DOHH2 (cell line): ENCODE measurements around the gene GAB2.
"Not testable (repeated sequence)": the region's sequence is repeated elsewhere in the genome, so short reads cannot be mapped to it uniquely, and the experiment has no call there.

Source experiments
- H3F3A ChIP-seq: fragments of 200-600 bp; sonication (generic), shearing (Covaris generic); 2 replicates; pipeline ENCODE4 v1.6.0; 2016; ENCODE audit warnings: antibody characterized with exemption, mild to moderate bottlenecking; ENCODE audit not compliant: control insufficient read depth, insufficient read depth
- H3K27ac ChIP-seq: fragments of 200-600 bp; sonication (generic); 2 replicates; pipeline ENCODE4 v1.5.1; 2014; ENCODE audit warnings: low read depth, mild to moderate bottlenecking, low read length, moderate library complexity
- H3K27me3 ChIP-seq: fragments of 200-600 bp; sonication (generic); 2 replicates; pipeline ENCODE4 v1.6.1; 2014; ENCODE audit warnings: mild to moderate bottlenecking, low read length, mixed read lengths; ENCODE audit not compliant: control insufficient read depth
- H3K36me3 ChIP-seq: fragments of 200-600 bp; sonication (generic); 2 replicates; pipeline ENCODE4 v1.6.1; 2014; ENCODE audit warnings: mild to moderate bottlenecking, low read length, moderate library complexity, mixed read lengths; ENCODE audit not compliant: control insufficient read depth
- H3K4me1 ChIP-seq: fragments of 200-600 bp; sonication (generic); 2 replicates; pipeline ENCODE4 v1.6.1; 2014; ENCODE audit warnings: mild to moderate bottlenecking, low read length, mixed read lengths; ENCODE audit not compliant: control insufficient read depth
- H3K4me2 ChIP-seq: fragments of 200-600 bp; sonication (generic); 2 replicates; pipeline ENCODE4 v1.6.0; 2014; ENCODE audit warnings: mild to moderate bottlenecking, low read length, moderate library complexity
- H3K4me3 ChIP-seq: fragments of 200-600 bp; sonication (generic); 2 replicates; pipeline ENCODE4 v1.5.1; 2014; ENCODE audit warnings: mild to moderate bottlenecking, low read length, mixed read lengths
- H3K79me2 ChIP-seq: fragments of 200-600 bp; sonication (generic); 2 replicates; pipeline ENCODE4 v1.6.1; 2014; ENCODE audit warnings: mild to moderate bottlenecking, low read length, mixed read lengths; ENCODE audit not compliant: control insufficient read depth
- H3K9me2 ChIP-seq: fragments of 200-600 bp; sonication (generic); replicated peaks from 2 replicates; pipeline ENCODE4 v1.6.1; 2014; ENCODE audit warnings: mild to moderate bottlenecking, low read length, mixed read lengths; ENCODE audit not compliant: control insufficient read depth
- H3K9me3 ChIP-seq: fragments of 200-600 bp; sonication (generic); 2 replicates; pipeline ENCODE4 v1.6.1; 2014; ENCODE audit warnings: antibody characterized with exemption, low read length, mixed read lengths; ENCODE audit not compliant: control insufficient read depth, insufficient read depth
- H4K20me1 ChIP-seq: fragments of 200-600 bp; sonication (generic); 2 replicates; pipeline ENCODE4 v1.6.0; 2014; ENCODE audit warnings: low read depth, mild to moderate bottlenecking, antibody characterized with exemption, low read length, moderate library complexity; ENCODE audit not compliant: control insufficient read depth, insufficient read depth
- EZH2phosphoT487 ChIP-seq: fragments of 200-600 bp; sonication (generic); IDR thresholded peaks from 2 replicates; pipeline ENCODE4 v1.6.1; 2017; ENCODE audit warnings: borderline replicate concordance, mild to moderate bottlenecking, antibody characterized with exemption, low read length, moderate library complexity, mixed read lengths
- TF ChIP-seq, protein P1 (sequence below): fragments of 200-600 bp; sonication (generic); IDR thresholded peaks from one replicate; pipeline ENCODE4 v1.5.1; 2014; ENCODE audit warnings: antibody characterized with exemption, mild to moderate bottlenecking, low read depth, low read length; ENCODE audit not compliant: poor library complexity, severe bottlenecking

The GAB2 gene

DNA sequence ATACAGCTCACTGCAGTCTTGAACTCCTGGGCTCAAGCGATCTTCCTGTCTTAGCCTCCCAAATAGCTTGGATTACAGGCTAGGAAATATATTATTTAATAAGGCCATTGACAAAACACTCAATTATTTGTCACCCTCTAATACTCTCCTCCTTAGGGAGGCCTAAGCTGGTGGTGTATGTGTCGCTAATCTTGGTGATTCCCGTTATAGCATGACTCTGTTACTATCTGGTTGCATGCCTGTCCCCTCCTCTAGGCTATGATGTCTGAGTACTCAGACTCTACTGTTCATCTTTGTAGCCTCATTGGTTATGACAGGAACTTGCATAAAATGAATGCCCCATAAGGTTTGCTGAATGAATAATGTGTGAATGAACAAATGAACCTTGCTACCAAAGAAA, 141.3 kb downstream of the GAB2 start:
- no peaks in the 10 kb centered on the region for H3K4me1 ChIP-seq
- no peaks in the 10 kb centered on the region for H4K20me1 ChIP-seq
- H3K27me3 ChIP-seq = no peaks in the 10 kb centered on the region
- H3K4me2 ChIP-seq = no peak overlapping the region
- H3K9me3 ChIP-seq = peaks cover 6% of the 10 kb centered on the region; the same call in 1 of the 2 replicates
- no peaks in the 10 kb centered on the region for H3K9me2 ChIP-seq
- no peaks in the 10 kb centered on the region for H3K79me2 ChIP-seq
- no peaks in the 10 kb centered on the region for H3F3A ChIP-seq
- no peak for TF ChIP-seq EZH2phosphoT487
- TF ChIP-seq, protein P1, sequence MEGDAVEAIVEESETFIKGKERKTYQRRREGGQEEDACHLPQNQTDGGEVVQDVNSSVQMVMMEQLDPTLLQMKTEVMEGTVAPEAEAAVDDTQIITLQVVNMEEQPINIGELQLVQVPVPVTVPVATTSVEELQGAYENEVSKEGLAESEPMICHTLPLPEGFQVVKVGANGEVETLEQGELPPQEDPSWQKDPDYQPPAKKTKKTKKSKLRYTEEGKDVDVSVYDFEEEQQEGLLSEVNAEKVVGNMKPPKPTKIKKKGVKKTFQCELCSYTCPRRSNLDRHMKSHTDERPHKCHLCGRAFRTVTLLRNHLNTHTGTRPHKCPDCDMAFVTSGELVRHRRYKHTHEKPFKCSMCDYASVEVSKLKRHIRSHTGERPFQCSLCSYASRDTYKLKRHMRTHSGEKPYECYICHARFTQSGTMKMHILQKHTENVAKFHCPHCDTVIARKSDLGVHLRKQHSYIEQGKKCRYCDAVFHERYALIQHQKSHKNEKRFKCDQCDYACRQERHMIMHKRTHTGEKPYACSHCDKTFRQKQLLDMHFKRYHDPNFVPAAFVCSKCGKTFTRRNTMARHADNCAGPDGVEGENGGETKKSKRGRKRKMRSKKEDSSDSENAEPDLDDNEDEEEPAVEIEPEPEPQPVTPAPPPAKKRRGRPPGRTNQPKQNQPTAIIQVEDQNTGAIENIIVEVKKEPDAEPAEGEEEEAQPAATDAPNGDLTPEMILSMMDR = no peak
- no peaks in the 10 kb centered on the region for H3K36me3 ChIP-seq
- no peak overlapping the region for H3K27ac ChIP-seq
- H3K4me3 ChIP-seq = no peak overlapping the region

DNA sequence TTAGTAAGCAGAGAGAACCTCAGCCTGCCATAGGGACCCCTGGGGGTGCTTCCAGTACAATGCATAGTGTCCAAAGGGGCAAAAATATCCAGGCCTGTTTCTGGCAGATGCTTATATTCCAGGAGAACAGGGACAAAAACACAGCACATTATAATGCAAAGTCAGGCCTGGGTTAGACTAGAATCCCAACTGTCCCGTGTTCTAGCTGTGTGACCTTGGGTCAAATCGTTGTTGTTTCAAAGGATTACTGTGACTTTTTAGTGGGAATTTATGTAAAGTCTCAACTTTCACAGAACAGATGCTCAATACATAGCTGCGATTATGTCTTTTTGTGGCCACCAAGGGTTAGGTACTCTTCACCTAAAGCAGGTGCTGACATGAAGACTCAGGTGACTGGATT, 142.9 kb downstream of the GAB2 start:
- Histone ChIP-seq H3K9me2 (no peaks in the 10 kb centered on the region), H3K4me3 (no peak overlapping the region), H3K27me3 (no peaks in the 10 kb centered on the region), H3F3A (no peaks in the 10 kb centered on the region), H3K36me3 (no peaks in the 10 kb centered on the region), H3K79me2 (no peaks in the 10 kb centered on the region), H3K4me2 (no peak overlapping the region), H3K9me3 (peaks cover 6% of the 10 kb centered on the region; the same call in 1 of the 2 replicates), H3K4me1 (no peaks in the 10 kb centered on the region), H3K27ac (no peak overlapping the region), H4K20me1 (no peaks in the 10 kb centered on the region)
- no peak for TF ChIP-seq EZH2phosphoT487
- TF ChIP-seq, protein P1 = no peak

DNA sequence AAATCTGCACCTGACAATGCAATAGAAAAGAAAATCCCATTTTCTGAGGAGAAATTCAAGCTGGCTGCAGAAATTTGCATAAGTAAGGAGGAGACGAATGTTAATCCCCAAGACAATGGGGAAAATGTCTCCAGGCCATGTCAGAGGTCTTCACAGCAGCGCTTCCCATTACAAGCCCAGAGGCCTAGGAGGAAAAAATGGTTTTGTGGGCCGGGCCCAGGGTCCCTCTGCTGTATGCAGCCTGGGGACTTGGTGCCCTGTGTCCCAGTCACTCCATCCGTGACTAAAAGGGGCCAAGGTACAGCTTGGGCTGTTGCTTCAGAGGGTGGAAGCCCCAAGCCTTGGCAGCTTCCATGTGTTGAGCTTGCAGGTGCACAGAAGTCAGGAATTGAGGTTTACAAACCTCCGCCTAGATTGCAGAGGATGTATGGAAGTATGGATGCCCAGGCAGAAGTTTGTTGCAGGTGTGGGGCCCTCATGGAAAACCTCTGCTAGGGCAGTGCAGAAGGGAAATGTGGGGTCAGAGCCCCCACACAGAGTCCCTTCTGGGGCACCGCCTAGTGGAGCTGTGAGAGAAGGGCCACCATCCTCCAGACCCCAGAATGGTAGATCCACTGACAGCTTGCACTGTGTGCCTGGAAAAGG, 144.9 kb downstream of the GAB2 start:
- not testable (repeated sequence) for H3K9me2 ChIP-seq, H3K9me3 ChIP-seq, H3K27ac ChIP-seq, H3K4me3 ChIP-seq, H3K4me1 ChIP-seq, H4K20me1 ChIP-seq, H3K4me2 ChIP-seq, H3K27me3 ChIP-seq, H3K36me3 ChIP-seq, H3K79me2 ChIP-seq, H3F3A ChIP-seq

DNA sequence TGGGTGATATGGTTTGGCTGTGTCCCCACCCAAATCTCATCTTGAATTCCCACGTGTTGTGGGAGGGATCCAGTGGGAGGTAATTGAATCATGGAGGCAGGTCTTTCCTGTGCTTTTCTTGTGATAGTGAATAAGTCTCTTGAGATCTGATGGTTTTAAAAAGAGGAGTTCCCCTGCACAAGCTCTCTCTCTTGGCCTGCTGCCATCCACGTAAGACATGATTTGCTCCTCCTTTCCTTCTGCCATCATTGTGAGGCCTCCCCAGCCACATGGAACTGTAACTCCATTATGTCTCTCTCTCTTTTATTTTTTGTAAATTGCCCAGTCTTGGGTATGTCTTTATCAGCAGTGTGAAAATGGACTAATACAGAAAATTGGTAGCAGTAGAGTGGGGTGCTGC, 145.8 kb downstream of the GAB2 start:
- H3K4me2 ChIP-seq, H3K9me2 ChIP-seq, H3K9me3 ChIP-seq, H3K27me3 ChIP-seq, H4K20me1 ChIP-seq, H3K4me3 ChIP-seq, H3K36me3 ChIP-seq, H3F3A ChIP-seq, H3K4me1 ChIP-seq, H3K27ac ChIP-seq, H3K79me2 ChIP-seq: not testable (repeated sequence)
